ENCODE measurements around the gene DNAI4. TPM values are rescaled to one million over a fixed set of nuclear protein-coding genes. Genes with fewer than 3 reads are reported as not detected.

DNAI4 gene
- total and polyA plus RNA-seq, 2 experiments from 2014 or later: 0.90 to 3.8 TPM

DNA sequence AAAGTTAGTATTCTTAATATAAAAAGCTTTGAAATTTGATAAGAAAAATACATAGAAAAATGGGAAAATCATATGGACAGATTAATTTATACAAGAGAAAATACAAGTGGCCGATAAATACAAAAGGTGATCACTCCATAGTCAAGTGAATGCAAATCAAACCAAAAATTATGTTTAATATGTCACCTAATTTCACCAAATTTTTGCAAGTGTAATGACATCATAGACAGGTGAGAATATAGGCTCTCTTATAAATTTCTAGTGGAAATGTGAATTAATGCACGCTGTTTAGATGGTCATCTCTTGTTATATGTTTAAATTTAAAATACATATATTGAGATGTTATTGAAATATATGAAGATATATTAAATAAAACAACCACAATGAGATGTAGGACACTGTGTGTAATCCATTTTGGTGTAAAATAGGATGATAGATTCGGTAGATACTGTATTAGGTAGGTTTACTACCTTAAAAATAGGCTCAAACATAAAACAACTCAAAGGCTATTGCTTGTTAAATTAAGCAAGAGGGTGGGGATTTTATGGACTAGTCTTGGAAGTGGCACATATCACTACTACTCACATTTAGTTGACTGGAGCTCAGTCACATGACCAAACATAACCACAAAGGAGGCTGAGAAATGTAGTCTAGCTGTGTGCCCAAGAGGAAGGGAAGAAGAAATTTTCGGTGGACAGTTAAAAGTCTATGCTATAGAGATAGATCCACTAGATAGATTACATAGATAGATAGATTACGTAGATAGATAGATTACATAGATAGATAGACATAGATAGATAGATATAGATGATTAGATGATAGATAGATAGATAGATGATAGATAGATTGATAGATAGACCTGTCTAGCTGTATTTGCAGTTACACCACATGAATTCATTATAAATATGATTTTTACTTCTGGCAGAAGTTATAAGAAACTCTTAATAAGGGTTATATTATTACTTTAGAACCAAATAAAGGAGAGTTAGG, 132.7 kb downstream of the DNAI4 start:
- no peaks in the 10 kb centered on the region for H3K79me2 ChIP-seq (replicated peaks; ENCODE audit: insufficient read depth)
- Mint-ChIP-seq H3K4me3 (no peak overlapping the region), H3K27me3 (ENCODE audit: insufficient read depth, low read depth, poor library complexity) (no peaks in the 10 kb centered on the region), H3K4me1 (peaks cover 10% of the 10 kb centered on the region; the same call in 2 of the 3 replicates), H3K9me3 (no peaks in the 10 kb centered on the region), H3K27ac (no peak overlapping the region), H3K36me3 (ENCODE audit: low read depth) (no peaks in the 10 kb centered on the region)
- no peaks in the 10 kb centered on the region for H4K20me1 ChIP-seq (replicated peaks; ENCODE audit: insufficient read depth)
- no peaks in the 10 kb centered on the region for H3K36me3 ChIP-seq (ENCODE audit: insufficient read depth)
- H3K4me3 ChIP-seq: no peak overlapping the region
- TF ChIP-seq STAT1 (IDR thresholded peaks at IDR 0.05; ENCODE audit: unreplicated experiment) (no peak), ETS1 (IDR thresholded peaks at IDR 0.05) (no peak), CTCF (conservative IDR thresholded peaks at IDR 0.05; ENCODE audit: low read depth in 2 of 2) (no peak), ZNF114 (CRISPR knock-in tag; IDR thresholded peaks at IDR 0.05) (no peak), JUNB (IDR thresholded peaks at IDR 0.05; ENCODE audit: unreplicated experiment) (no peak), EZH2 (IDR thresholded peaks at IDR 0.05; ENCODE audit: low read depth, unreplicated experiment) (no peak), CREB1 (CRISPR knock-in tag; IDR thresholded peaks at IDR 0.05; ENCODE audit: low read depth) (no peak), NANOG (IDR thresholded peaks at IDR 0.05; ENCODE audit: borderline replicate concordance) (no peak), POLR2AphosphoS5 (IDR thresholded peaks at IDR 0.05; ENCODE audit: low read depth) (no peak), ZNF331 (CRISPR knock-in tag; IDR thresholded peaks at IDR 0.05; ENCODE audit: low read depth) (no peak), EZH2phosphoT487 (IDR thresholded peaks at IDR 0.05; ENCODE audit: unreplicated experiment) (no peak)
- TF ChIP-seq, protein P1, sequence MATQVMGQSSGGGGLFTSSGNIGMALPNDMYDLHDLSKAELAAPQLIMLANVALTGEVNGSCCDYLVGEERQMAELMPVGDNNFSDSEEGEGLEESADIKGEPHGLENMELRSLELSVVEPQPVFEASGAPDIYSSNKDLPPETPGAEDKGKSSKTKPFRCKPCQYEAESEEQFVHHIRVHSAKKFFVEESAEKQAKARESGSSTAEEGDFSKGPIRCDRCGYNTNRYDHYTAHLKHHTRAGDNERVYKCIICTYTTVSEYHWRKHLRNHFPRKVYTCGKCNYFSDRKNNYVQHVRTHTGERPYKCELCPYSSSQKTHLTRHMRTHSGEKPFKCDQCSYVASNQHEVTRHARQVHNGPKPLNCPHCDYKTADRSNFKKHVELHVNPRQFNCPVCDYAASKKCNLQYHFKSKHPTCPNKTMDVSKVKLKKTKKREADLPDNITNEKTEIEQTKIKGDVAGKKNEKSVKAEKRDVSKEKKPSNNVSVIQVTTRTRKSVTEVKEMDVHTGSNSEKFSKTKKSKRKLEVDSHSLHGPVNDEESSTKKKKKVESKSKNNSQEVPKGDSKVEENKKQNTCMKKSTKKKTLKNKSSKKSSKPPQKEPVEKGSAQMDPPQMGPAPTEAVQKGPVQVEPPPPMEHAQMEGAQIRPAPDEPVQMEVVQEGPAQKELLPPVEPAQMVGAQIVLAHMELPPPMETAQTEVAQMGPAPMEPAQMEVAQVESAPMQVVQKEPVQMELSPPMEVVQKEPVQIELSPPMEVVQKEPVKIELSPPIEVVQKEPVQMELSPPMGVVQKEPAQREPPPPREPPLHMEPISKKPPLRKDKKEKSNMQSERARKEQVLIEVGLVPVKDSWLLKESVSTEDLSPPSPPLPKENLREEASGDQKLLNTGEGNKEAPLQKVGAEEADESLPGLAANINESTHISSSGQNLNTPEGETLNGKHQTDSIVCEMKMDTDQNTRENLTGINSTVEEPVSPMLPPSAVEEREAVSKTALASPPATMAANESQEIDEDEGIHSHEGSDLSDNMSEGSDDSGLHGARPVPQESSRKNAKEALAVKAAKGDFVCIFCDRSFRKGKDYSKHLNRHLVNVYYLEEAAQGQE (IDR thresholded peaks at IDR 0.05; ENCODE audit: unreplicated experiment): no peak
- TF ChIP-seq, protein P2, sequence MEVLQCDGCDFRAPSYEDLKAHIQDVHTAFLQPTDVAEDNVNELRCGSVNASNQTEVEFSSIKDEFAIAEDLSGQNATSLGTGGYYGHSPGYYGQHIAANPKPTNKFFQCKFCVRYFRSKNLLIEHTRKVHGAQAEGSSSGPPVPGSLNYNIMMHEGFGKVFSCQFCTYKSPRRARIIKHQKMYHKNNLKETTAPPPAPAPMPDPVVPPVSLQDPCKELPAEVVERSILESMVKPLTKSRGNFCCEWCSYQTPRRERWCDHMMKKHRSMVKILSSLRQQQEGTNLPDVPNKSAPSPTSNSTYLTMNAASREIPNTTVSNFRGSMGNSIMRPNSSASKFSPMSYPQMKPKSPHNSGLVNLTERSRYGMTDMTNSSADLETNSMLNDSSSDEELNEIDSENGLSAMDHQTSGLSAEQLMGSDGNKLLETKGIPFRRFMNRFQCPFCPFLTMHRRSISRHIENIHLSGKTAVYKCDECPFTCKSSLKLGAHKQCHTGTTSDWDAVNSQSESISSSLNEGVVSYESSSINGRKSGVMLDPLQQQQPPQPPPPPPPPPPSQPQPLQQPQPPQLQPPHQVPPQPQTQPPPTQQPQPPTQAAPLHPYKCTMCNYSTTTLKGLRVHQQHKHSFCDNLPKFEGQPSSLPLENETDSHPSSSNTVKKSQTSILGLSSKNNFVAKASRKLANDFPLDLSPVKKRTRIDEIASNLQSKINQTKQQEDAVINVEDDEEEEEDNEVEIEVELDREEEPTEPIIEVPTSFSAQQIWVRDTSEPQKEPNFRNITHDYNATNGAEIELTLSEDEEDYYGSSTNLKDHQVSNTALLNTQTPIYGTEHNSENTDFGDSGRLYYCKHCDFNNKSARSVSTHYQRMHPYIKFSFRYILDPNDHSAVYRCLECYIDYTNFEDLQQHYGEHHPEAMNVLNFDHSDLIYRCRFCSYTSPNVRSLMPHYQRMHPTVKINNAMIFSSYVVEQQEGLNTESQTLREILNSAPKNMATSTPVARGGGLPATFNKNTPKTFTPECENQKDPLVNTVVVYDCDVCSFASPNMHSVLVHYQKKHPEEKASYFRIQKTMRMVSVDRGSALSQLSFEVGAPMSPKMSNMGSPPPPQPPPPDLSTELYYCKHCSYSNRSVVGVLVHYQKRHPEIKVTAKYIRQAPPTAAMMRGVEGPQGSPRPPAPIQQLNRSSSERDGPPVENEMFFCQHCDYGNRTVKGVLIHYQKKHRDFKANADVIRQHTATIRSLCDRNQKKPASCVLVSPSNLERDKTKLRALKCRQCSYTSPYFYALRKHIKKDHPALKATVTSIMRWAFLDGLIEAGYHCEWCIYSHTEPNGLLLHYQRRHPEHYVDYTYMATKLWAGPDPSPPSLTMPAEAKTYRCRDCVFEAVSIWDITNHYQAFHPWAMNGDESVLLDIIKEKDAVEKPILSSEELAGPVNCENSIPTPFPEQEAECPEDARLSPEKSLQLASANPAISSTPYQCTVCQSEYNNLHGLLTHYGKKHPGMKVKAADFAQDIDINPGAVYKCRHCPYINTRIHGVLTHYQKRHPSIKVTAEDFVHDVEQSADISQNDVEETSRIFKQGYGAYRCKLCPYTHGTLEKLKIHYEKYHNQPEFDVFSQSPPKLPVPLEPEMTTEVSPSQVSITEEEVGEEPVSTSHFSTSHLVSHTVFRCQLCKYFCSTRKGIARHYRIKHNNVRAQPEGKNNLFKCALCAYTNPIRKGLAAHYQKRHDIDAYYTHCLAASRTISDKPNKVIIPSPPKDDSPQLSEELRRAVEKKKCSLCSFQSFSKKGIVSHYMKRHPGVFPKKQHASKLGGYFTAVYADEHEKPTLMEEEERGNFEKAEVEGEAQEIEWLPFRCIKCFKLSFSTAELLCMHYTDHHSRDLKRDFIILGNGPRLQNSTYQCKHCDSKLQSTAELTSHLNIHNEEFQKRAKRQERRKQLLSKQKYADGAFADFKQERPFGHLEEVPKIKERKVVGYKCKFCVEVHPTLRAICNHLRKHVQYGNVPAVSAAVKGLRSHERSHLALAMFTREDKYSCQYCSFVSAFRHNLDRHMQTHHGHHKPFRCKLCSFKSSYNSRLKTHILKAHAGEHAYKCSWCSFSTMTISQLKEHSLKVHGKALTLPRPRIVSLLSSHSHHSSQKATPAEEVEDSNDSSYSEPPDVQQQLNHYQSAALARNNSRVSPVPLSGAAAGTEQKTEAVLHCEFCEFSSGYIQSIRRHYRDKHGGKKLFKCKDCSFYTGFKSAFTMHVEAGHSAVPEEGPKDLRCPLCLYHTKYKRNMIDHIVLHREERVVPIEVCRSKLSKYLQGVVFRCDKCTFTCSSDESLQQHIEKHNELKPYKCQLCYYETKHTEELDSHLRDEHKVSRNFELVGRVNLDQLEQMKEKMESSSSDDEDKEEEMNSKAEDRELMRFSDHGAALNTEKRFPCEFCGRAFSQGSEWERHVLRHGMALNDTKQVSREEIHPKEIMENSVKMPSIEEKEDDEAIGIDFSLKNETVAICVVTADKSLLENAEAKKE (CRISPR knock-in tag; IDR thresholded peaks at IDR 0.05): no peak
- H3K4me1 ChIP-seq (ENCODE audit: insufficient read depth): no peaks in the 10 kb centered on the region
- no peaks in the 10 kb centered on the region for H3F3A ChIP-seq (replicated peaks; ENCODE audit: low read depth)
- H3K27ac ChIP-seq (ENCODE audit: low read depth): no peak overlapping the region
- no peak for ATAC-seq
- no peaks in the 10 kb centered on the region for H3K27me3 ChIP-seq (ENCODE audit: insufficient read depth)
- H3K4me2 ChIP-seq: no peak overlapping the region
- H3K9me2 ChIP-seq (ENCODE audit: insufficient read depth): no peaks in the 10 kb centered on the region
- DNase-seq (ENCODE audit: low spot score): no peak
- no peak overlapping the region for H2AFZ ChIP-seq
